Stimulated activated naive CD8-positive, alpha-beta T cell treated with anti-CD3 and anti-CD28 coated beads, Interleukin-15, Interleukin-2, amounts not matched to agents 100 U/mL and 50 U/mL, for 24 hours (primary cell): ENCODE results near the gene GPSM1.
"Not testable (repeated sequence)": the region's sequence is repeated elsewhere in the genome, so short reads cannot be mapped to it uniquely, and the experiment has no call there.

Experiments used
- ATAC-seq: fragments of 150-1000 bp; cut with Tn5 transposase; one replicate; pipeline ENCODE4 v1.10.0; 2021
- DNase-seq: peaks from one replicate; pipeline ENCODE4 v3.0.0; 2021

Gene GPSM1

GRCh38 chr9:136318111-136318775 is 9.1 kb upstream of the GPSM1 start:
- ATAC-seq (no peak), DNase-seq (no peak)

GRCh38 chr9:136318776-136319241 is 8.5 kb upstream of the GPSM1 start:
- ATAC-seq (no peak), DNase-seq (no peak)

GRCh38 chr9:136319244-136319643 is 8.1 kb upstream of the GPSM1 start:
- not testable (repeated sequence) for ATAC-seq, DNase-seq

GRCh38 chr9:136319955-136320354 is 7.4 kb upstream of the GPSM1 start:
- not testable (repeated sequence) for ATAC-seq, DNase-seq

- not testable (repeated sequence) for ATAC-seq, DNase-seq
Measured at GRCh38 chr9:136320972-136321371, 6.4 kb upstream of the GPSM1 start.

GRCh38 chr9:136321561-136321960 is 5.8 kb upstream of the GPSM1 start:
- ATAC-seq (no peak), DNase-seq (no peak)

- ATAC-seq (no peak), DNase-seq (no peak)
Measured at GRCh38 chr9:136322756-136323330, 4.5 kb upstream of the GPSM1 start.

GRCh38 chr9:136323371-136323789 is 4.0 kb upstream of the GPSM1 start:
- DNase-seq (no peak), ATAC-seq (no peak)

- no peak for ATAC-seq
Measured at GRCh38 chr9:136324501-136325300, 2.6 kb upstream of the GPSM1 start.

GRCh38 chr9:136325358-136325757 is 2.0 kb upstream of the GPSM1 start:
- DNase-seq (no peak), ATAC-seq (no peak)

More at GRCh38 chr9:136324501-136325300, 2.6 kb upstream of the GPSM1 start:
- no peak for DNase-seq

GRCh38 chr9:136326061-136326760 is 1.1 kb upstream of the GPSM1 start:
- no peak for DNase-seq
- no peak for ATAC-seq

- ATAC-seq (peak; percentile 4), DNase-seq (no peak)
Measured at GRCh38 chr9:136326761-136327303, 507 bp upstream of the GPSM1 start.

GRCh38 chr9:136328011-136328621 is 777 bp downstream of the GPSM1 start:
- ATAC-seq (no peak), DNase-seq (no peak)

GRCh38 chr9:136328622-136329041 is 1.3 kb downstream of the GPSM1 start:
- no peak for DNase-seq
- no peak for ATAC-seq

- no peak for DNase-seq
- ATAC-seq: no peak
Measured at GRCh38 chr9:136329211-136329627, 1.9 kb downstream of the GPSM1 start.

- DNase-seq (no peak), ATAC-seq (no peak)
Measured at GRCh38 chr9:136329636-136330405, 2.5 kb downstream of the GPSM1 start.

- no peak for ATAC-seq
- DNase-seq: no peak
Measured at GRCh38 chr9:136330406-136330990, 3.2 kb downstream of the GPSM1 start.

- DNase-seq (no peak), ATAC-seq (no peak)
Measured at GRCh38 chr9:136331030-136331429, 3.7 kb downstream of the GPSM1 start.

GRCh38 chr9:136331556-136332481 is 4.5 kb downstream of the GPSM1 start:
- DNase-seq (no peak), ATAC-seq (no peak)
